Kidney capillary endothelial cell (primary cell): ENCODE results near the gene GHRL.
A peak's percentile ranks its signal among the peaks of the same experiment; 100 is the strongest.
"Not testable (repeated sequence)": the region's sequence is repeated elsewhere in the genome, so short reads cannot be mapped to it uniquely, and the experiment has no call there.

Source experiments
- DNase-seq: peaks from one replicate; pipeline ENCODE4 v3.0.0-alpha.2; 2018; ENCODE audit warnings: low spot score

The GHRL gene

DNA sequence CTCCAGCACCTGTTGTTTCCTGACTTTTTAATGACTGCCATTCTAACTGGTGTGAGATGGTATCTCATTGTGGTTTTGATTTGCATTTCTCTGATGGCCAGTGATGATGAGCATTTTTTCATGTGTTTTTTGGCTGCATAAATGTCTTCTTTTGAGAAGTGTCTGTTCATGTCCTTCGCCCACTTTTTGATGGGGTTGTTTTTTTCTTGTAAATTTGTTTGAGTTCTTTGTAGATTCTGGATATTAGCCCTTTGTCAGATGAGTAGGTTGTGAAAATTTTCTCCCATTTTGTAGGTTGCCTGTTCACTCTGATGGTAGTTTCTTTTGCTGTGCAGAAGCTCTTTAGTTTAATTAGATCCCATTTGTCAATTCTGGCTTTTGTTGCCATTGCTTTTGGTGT is 5.3 kb upstream of the GHRL start:
- not testable (repeated sequence) for DNase-seq

DNA sequence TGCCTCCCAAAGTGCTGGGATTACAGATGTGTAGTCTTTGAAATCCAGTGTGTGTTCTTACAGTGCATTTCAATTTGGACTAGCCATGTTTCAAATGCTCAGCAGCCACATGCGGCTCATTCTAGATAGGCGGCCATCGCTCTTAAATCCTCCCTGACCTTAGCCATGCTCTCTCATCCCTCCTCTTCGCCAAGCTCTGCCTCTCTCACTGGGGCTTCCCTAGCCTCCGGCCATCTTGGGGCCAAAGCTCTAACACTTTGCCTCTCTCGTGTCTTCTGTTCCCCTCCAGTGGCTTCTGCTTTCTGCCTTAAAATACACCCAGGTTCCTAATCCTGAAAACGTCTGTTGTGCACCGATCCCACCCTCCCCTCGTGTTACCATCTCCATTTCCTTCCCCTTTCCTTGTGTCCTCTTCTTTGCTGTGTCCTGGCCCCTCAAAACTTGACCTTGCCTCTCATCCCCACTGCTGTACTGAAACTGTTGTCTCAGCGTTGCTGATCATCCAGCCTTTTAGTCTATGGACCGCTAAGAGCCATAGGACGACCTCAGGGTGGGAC is 1.4 kb upstream of the GHRL start:
- DNase-seq, result no peak

DNA sequence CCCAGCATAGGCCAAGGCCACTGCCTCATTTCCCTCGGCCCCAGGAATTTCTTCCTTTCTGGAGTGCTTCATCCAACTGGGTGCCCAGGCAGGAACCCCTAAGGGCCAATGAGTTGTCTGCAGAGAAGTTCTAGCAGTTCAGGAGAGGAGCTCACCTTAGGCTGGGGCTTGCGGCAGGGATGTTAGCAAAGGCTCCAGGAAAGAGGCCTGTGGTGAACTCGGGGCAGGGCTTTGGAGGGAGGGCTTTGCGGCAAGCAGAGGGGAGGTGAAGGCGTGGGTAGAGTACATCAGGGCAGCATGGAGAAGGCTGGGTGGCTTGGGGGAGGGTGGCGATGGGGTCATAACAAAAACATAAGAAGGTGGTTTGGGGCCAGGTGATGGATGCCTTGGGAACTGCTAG is 1.1 kb downstream of the GHRL start:
- DNase-seq, result no peak

DNA sequence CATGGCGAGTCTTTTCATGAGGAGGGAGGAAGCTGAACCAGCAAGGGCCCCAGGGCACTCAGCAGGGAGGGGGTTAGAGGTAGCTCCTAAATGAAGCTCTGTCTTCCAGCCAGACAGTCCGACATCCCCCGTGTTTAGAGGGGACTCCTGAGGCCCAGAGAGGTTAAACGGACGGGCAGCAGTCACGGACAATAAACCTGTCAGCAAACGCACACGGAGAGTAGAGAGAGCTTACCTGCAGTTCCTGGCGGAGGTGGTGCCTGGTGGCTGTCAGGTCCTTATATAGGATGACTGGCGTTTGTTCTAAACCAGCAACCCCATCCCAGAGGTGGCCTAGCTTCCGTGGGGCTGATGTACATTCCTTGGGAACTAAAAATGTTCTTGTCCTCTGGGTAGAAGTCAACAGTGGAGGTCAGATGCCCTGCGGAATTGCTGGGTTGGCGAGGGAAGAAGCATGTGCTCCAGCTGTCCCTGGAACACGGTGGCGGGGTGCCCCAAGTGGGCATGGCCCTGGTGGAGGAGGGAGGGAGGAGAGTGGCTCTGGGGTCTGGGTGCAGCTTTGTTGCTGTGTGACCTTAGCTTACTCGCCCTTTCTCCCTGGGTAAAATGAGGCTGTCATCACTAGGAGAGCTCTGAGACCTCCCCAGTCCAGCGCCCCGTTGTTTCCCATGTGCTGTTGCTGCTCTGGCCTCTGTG is 2.1 kb downstream of the GHRL start:
- no peak for DNase-seq

DNA sequence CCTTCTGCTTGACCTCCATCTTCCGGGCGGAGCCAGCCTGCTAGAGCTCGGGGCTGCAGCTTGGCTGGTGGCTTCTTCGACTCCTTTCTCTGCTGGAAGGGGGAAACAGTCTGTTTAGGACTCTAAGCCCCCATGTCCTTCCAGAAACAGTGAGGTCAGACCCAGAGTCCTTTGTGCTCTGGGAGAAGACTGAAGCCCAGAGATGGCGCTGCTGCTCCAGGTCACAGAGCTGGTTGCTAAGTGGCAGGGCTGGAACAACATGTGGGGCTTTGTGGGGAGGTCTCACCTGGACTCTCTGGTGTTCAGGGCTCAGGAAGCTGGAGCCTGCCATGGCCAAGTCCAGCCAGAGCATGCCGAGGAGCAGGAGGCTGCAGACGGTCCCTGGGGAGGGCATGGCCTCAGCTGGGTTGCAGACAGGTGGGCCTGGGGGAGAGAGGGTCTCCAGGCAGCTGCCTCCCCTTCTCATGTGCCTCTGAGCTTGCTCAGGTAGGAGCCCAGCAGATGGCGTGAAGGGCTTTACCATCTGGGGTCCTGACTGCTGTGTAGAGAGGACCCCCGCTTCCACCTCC is 2.9 kb downstream of the GHRL start:
- no peak for DNase-seq

DNA sequence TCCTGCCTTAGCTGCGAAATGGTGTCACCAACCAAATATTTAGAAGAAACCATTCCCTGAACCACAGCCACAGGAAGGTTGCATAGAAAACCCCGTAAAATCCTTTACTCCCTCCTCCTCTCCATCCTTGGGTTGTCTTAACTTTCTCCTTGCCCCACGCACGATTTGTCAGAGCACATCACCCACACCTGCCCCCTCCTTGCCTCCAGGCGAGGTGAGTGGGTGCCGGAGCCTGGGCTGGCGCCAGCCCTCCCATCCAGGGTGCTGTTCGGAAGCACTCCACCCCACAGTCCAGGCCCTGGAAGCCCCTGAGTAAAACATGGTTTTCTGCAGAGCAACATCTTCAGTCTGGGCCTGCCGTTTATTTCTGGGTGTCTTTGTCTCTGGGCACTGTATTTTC is 3.7 kb downstream of the GHRL start:
- no peak for DNase-seq

DNA sequence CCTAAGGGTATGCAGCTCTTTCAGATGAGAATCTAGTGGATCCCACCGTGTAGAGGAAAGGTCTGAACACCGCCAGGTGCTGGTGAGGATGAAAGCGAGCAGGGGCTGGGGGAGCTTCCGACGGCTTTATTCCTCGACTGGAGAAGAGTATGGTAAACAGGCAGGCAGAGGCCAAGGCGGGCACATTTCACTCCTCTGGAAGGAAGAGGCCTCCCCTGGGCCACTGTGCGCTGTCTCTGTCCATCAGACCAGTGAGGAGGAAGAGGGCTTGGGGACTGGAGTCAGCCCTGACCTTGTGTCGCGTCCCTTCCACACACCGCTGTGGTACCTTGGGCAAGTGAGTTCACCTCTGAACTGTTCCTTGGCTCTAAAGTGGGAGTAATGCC is 4.2 kb downstream of the GHRL start:
- no peak for DNase-seq

DNA sequence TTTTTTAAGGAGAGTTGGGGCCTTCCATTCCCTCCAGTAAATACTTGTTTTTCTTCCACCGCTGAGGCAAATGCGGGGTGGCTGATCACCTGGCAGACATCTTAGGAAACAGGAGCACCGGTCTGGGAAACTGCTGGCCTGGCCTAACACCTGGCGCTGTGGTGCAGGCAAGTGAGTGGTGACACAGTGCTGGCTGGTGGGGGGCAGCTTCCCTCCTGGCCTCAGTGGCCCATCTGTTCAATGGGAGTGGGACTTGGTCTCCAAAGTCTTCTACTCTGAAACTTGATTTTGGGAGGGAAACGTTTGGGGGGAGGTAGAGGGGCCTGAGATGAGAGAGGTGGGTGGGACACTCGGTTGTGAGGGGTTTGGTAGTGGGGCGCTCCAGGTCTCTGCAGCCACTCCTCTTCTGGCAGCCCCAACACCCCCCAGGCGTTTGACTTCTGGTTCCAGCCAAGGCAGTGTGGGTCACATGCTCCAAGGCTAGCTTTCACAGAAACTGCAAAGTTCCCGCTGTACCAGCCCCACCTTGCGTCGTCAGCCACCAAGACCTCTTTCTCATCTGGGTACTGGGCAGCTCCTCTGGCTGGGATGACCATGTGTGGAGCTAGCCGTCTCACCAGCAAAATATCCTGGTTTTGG is 4.7 kb downstream of the GHRL start:
- no peak for DNase-seq

DNA sequence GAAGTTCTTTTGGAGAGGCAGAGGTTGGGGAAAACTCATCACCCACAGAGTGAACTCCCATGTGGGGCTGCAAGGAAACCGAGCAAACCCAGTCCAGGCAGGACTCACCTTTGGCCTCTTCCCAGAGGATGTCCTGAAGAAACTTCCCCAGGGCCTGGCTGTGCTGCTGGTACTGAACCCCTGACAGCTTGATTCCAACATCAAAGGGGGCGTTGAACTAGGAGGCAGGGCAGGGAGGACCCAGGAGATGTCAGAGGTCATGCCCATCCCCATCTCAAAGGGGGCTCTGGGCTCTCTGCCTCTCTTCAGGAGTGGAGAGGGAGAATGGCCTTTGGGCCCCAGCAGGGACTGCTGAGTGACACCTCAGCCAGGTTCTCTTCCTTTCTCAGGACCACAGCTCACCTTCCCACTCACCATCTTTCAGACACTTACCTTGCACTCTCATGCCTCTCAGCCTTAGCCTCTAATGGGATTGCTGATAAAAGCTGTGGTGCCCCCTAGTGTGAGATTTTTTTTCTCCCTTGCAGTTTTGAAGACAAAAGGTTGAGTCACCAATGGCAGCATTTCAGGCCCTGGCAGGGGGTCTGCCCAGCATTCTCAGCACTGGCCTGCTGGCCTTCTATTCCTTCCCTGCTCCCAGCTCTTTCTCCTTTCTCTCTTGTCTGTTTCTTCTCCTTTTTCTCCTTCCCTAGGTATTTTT is 6.0 kb downstream of the GHRL start:
- peak; percentile 64 for DNase-seq

DNA sequence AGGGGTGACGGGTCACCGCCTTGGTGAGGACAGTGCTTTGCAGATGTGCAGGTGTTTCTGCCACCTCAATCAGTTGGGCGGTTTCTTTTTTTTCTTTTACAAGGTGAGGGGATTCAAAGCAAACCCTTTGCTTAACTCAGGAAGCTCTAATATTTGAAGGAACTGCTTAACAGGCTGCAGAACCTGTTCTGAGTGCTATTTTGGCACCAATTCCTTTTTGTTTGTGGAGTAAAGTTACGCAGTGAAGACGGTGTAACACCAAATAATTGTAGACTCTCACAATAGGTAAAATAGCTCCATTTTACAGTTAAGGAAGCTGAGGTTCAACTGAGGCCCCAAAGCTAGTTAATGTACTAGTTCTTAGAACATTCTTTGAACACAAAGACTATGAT is 6.6 kb downstream of the GHRL start:
- DNase-seq, result no peak

DNA sequence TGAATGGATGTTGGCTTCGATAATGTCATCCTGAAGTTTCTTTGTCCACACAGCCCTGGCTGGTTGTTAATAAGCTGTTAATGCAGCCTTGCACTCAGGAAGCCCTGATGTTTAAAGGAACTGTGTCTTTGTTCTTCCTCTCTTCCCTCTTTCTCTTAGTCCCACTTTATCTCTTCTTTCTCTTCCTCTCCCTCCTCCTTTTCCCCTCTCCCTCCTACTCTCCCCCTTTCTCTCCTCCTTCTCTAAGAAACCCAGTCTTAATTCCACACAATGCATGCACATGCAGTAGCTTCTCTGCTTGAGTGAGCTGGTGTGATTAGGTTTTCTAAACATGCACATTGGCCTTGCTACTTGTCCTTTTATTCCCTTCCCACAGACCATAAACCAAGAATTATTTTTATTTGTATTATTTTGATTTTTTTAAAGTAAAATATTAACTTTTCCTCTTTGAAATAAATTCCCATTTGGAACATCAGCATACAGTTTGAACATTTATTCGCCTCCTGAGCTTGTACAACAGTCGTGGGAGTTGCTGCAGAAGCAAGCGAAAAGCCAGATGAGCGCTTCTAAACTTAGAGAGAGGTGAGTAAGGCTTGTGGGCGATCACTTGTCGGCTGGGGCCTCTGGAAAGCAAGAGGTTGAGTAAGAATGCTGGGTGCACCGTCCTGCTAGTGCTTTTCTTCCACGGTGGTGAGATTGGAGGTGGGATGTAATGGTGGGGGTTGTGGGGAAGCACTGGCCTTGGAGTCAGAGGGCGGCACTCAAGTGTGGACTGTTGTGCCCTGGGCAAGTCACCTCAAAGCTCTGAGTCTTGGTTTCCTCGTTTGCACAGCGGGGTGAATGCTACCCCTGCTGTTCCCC is 7.2 kb downstream of the GHRL start:
- no peak for DNase-seq

DNA sequence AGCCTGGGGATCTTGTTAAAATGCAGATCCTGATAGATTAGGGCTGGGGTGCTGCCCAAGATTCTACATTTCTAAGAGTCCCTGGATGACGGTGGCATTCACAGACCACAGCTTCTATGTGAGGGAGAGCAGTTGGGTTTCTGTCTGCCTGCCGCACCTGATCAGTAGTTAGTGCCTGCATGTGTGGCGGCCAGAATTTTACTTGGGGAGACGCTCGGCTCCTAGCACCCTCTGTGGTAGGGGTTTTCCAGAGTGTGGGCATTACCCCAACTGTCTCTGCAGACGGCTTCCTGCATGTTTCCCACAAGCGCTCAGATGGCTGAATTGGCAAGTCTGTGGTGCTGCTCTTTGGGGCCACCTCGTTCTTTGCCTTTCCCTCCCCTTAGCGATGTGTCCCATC is 8.3 kb downstream of the GHRL start:
- no peak for DNase-seq

DNA sequence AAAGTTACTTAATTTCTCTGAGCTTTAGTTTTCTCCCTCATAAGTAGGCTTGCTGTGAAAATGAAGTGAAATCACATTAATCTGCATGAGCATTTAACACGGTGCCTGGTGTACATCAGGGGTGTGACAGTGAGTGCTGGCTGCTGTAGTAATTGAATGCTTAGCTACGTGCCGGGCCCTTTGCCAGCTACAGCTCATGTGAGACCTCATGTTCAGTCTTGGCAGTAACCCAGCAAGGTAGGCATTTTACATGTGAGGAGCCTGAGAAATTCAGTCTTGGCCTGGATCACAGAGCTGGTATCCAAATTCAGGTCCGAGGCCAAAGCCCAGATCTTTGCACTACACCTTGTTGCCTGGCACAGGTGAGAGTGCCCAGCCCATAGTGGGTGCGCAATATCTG is 9.1 kb downstream of the GHRL start:
- no peak for DNase-seq

DNA sequence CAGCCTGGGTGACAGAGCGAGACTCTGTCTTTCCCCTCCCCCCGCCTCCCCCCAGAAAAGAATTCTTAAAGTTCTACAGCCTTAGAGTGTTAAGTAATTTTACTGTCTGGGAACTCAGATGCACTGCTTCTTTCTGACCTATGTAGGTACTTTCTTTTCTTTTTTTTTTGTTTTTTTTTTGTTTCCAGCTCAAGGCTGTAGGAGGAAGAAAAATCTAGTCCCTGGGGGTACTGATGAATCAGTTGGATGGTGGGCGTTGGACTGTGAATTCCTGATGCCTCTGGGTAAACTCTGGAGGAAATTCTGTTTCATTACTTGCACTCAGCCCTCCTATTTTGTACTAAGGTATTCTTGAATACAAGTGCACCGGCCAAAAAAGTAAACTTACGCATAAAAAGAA is 10.8 kb downstream of the GHRL start:
- no peak for DNase-seq

DNA sequence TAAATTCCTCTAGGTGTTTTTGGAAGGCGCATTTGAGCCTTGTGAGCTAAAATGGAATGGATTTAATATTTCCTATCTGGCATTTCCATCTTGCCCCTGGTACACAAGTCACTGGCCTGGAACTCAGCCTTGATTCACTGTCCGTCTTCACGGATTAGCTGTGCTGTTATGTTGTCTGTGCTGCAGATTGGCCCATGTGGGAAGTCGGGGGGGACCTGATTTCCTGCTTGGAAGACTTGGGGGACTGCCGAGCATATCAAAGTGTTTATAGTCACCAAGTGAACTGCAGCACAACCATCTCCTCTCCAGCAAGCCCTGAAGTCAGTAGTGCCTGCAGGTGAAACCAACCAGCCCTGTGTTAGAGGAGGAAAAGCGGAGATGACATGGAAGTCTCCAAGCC is 12.2 kb downstream of the GHRL start:
- no peak for DNase-seq

DNA sequence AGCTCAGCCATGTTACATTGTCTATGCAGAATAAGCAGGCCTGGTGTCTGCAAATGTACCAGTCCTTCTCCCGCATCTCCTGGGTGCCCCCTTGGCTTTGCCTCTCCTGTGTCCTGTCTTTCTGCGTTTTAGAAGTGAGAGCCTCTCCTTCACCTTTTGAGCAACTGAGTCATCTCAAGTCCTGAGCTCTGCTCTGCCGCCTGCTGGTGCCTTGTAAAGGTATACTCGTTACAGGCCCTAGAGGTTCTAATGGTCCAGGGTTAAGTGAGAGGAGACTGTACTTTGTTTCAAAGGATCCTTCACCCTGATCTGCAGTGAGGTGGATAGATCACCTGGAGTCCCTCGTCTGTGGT is 12.6 kb downstream of the GHRL start:
- DNase-seq, result no peak

DNA sequence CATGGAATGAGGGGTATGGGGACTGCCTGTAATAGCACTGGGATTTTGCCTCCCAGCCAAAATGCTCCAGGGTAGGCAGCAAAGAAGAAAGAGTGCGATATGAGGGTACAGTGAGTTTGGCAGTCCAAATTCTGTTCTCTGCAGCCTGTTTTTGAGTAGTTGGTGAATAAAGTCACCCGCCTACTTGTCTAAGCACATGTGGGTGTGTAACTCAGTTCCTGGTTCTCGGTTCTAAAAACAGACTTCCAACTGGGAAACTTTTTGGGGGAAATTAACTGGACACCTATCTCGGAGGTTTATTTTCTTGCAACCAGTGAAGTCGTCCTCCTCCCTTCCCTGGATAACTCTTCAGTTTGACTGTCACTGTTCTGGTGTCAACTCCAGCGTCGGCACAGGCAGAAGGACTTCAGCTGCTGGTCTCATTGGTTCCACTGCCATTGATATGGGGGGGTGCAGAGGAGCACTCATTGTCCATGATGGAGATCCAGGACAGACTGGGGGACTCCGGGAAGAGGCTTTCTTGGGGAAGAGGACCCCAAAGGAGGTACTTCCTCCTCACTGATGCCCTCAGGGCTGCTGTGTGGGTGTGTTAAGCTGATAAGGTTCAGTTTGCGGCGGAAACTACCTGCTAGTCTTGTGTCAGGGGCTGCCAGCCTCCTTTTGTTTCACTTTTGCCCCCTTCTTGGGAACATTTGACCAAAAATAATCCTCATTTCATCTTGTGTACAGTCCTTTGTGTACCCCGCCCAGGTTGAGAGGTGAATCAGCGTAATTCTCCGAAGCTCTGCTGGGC is 13.2 kb downstream of the GHRL start:
- no peak for DNase-seq

DNA sequence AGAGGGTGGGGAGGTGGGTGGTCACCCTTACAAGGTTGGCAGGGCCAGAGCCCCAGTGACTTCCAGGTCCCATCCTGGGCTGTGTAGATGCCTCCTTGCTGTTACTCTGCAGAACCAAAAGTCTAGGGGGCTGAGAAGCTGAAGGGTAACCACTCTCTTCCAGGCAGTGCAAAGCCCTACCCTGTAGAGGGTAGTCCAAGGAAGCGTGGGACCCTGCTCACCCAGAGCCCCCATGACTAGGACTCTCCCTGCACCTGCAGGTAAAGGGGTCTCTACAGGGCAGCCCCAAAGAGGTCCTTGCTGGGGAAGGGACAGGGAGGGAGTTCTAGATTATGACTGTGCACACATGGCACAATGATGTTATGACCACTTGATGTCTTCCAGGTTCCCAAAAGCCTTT is 14.2 kb downstream of the GHRL start:
- no peak for DNase-seq

DNA sequence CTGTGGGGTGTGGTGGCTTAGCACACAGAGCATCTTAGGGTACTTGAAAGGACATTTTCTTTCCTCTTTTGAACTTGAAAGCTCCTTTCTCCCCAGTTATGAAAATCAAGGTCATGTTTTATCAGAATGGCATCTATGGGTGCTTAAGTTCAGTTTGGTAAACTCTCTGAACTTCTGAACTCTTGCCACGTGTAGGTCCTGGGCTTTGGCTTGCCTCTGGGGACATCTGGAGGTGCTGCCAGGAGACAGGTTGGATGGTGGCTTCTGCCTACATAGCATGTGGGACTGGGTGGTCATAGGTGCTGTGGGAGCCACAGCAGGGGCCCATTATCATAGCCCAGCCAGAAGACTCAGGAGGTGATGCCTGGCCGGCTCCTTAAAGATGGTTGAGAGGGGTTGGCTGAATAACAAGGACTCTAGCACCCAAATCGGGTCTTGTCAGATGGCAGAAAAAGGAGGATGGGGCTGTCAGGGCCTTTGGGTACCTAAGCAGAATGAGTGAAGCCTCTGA is 15.6 kb downstream of the GHRL start:
- DNase-seq, result no peak

DNA sequence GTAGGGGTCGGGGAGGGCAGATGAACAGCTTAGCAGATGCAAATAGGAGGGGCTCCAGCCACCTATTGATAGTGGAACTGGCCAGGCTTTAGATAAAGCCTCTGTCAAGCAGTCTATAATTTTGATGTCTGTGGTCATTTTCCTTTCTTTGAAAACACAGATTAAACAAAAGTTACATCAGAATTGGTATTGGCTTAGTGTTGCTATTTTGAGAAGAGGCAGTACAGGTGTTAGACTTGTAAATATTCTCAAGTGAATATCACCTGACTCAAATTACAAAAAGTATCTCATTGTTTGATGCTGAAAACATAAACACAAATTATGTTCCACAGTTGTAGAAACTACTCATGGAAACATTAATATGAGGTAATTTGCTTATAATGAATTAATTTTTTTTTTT is 18.1 kb downstream of the GHRL start:
- DNase-seq, result no peak

DNA sequence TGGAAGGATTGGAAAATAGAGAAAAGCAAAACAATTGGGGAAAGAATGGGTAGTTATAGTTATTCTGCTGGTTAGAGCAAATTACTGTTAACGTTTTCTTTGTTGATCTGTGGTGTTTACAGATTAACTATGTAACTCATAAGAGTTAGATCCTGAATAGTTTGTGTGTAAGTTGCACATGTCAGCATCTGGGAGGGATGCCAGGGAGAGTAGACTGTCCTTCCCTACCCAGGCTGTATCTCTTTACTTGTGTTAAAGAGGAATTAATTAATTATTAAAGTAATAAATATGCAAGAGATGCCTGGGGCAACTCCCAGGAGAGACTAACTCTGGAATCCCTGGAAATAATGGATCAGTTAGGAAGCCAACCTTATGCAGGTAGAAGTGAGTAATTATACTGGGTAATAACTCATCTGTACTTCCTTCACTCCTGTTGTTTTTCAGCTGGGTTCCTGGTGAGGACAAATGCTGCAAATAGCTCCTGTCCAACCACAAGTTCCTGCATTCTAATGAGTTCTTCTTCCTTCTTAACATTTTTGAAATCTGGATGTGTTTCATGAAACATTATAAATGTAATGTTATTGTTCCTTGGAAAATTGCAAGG is 18.9 kb downstream of the GHRL start:
- no peak for DNase-seq
